GM18511 (cell line): ENCODE measurements around the gene GDF11.

Experiments used
- ATAC-seq: cut with Tn5 transposase; IDR thresholded peaks from one replicate; pipeline ENCODE4 v1.9.1; 2021; ENCODE audit warnings: mild to moderate bottlenecking, moderate library complexity; ENCODE audit not compliant: unreplicated experiment

Gene GDF11

DNA sequence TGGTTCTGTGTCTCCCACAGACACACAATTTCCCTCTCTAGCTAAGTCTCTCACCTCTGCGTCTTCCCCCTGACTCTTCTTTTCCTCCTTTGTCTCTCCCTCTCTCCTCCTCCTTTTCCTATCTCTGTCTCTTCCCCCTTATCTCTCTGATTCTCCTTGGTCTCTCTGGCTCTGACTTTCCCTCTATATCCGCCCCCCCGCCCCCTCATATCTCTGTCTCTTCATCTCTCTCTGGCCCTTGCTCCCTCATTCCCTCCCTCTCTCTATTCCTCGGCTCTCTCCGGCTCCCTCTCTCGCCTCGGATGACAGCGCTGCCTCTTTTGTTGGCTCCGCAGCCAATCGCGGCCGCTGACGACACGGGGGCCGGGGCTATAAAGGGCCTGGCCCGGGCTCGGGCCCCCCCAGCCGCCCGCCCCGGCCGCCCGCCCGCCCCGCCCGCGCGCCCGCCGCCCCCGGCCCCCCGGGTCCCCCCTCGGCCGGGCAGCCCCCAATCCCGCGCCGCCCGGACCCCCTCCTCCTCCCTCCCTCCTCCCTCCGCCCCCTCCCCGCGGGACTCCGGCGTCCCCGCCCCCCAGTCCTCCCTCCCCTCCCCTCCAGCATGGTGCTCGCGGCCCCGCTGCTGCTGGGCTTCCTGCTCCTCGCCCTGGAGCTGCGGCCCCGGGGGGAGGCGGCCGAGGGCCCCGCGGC, at the start of gene GDF11:
TSS of gene GDF11 (plus strand) at position 404 of the 687 bp plus-strand sequence. CDS start at position 599, 195 bp downstream.
- peak; percentile 51 for ATAC-seq

DNA sequence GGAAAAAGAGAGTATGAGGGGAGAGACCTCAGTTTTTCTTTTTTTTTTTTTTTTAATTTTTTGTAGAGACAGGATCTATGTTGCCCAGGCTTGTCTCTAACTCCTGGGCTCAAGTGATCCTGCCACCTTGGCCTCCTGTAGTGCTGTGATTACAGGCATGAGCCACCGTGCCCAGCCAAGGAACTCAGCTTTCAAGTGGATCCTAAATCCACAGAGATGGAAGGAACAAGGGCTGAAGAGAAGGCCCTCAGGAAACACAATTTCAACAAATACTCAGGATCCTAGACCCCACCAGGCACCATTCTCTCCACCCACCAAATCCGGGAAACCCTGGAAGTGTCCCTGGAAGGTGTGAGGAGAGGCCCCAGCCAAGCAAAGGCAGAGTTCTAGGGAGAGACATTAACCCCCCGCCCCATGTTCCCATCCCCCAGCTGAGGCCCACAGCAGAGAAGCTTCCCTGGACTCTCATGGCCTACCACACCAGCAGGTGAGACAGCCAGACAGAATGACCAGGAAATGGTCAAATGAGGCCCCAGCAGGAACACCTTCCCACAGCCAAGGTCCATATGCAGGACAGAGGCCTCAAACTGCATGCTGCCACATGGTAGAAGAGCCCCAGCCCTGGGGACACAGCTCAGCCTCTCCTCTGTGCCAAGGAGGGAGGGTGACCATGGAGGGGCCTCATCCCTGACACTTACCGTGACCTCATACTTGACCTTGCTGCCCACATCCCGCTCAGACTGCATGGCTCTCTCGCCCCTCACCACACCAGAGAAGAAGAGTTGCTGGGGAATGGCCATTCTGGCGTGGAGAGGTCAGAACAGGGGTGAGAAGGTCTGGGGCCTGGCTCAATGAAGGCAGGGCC, 49.4 kb upstream of the GDF11 start:
- no peak for ATAC-seq

DNA sequence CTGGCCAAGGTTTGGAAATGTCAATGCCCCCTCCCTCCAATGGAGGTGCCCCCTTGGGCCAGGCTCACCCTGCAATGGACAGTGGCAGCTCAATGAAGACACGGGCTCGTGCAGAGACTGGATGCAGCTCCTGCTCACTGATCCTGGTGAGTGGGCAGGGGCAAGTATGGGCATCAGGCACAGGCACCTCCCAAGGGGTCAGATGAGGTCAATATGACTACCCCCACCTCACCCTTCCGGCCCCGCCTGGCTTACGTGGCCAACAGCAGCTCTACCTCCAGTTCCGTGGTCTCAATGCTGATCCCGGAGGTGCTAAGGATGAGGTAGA, 48.8 kb upstream of the GDF11 start:
- ATAC-seq: no peak

DNA sequence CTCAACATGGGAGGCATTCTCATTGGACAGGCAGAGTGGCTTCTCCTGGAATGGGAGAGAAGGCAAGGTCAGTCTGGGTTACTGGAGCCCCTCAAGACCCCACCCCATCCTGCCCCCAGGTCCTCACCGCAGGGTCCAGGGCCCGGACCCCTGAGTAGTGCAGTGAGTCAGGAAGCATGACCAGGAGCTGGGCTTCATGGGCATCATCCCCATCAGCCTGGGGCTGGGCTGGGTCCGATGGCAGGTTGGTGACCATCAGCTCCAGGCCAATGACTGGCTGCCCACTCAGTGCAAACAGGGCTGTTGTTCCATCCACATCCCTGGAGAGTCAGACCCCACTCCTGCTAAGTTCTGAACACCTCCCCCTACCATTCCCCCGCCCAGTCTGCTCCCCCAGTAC, 48.3 kb upstream of the GDF11 start:
- ATAC-seq: no peak

DNA sequence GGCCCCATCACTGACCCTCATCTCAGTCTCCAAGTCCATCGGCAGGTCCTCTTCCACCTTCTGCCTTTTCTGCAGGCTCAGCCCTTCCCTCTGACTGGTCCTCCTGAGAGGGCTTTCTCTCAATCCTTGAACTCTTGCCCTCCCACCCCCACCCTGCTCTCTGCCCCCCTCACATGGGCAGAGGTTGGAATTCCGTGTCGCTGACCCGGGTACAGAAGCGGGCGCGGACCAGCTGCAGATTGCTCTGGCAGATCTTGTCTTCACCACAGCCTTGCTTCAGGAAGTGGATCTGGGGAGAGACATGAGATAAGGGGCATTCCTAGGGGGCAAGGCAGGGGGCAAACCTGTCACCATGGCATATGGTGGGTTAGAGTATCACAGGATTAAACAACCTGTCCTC, 47.6 kb upstream of the GDF11 start:
- ATAC-seq: no peak

DNA sequence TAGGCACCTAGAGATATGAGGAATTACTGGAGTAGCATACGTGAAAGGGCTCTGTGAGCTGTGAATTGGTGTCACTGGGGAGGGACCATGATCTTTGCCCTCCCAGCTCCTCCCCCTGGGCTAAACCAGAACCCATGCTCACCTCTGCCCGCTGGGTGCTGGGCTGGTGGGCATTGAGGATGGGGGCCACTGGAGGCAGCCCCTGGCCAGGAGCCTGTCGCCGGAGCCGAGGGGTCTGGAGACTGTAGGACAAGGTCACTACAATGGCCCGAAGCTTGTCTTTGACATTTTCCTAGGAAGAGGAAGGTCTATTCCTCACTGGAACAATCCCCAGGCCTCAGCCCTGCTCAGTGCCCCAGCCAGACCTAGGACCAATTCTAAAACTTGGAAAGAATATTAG, 46.8 kb upstream of the GDF11 start:
- no peak for ATAC-seq

DNA sequence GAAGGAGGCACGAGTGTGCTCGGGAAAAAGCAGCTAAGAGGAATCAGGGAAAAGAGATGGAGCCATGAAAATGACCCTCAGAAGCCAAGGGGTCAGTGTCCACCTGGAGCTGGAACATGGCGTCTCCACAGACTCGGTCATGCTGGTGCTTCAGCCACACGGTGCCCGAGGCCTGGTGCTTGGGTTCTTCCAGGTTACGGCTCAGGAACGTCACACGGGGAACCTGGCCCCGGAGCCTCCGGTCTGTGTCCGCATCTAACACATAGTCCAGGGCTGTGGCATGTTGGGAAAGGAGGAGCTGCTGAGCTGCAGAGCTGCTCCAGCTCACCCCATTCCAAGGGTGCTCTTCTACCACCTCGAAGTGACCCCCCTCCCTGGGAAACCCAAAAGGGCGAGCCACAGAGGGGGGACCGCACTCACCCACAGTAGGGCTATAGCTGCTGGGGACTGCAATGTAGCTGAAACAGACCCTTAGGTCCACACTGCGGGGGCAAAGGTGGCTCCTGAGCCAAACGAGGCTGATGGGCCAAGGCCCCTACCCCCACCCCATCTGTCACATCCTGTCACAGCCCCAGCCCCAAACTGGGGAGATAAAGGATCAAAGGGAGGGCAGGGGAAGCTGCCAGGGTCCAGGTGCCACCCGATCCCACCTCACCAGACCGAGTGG, 46.0 kb upstream of the GDF11 start:
- ATAC-seq: no peak

DNA sequence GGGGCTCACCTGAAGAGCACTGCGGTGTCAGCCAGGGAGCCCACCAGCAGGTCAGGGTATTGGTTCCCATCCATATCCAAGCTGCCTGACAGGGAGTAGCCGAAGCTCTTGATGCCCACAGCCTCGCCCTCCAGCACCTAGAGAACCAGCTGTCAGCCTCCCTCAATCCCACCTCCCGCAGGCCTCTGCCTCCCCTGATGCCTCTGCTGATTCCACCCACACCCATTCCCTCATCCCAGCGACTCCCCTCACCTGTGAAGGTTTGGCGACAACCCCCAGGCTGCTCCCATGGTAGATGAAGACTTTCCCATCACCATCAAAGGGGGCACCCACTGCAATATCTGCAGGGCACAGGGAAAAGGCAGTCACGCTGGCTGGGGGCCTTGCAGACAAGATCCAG, 45.2 kb upstream of the GDF11 start:
- ATAC-seq: no peak

DNA sequence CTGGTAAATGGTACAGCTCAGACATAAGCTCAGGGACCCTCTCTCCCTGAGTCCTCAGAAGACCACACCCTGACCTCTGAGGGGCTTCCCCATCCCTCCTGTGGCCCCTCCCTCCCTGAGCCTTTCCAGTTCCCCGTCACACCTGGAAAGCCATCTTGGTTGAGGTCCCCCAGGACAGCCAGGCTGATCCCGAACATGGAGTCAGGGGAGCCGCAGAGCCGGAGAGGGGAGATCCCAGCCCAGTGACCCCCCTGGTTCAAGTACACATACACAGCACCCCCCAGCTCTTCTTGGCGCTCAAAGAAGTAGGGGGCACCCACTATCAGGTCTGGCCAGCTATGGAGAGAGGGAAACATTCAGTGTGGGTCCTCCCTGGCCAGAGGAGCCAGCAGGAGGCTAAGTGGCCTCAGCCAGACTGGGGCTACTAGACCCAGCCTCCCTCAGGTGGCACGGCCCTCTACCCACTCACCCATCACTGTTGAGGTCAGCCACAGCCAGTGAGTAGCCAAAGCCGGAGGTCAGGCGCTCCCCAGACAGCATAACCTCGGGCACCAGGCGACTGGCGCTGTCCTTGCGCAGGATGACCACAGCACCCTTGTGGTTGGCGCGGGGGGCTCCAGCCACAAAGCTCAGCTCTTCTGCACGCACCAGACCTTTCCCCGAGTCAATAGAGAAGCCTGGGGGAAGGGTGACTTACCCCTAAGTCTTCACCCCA, 44.5 kb upstream of the GDF11 start:
- no peak for ATAC-seq

DNA sequence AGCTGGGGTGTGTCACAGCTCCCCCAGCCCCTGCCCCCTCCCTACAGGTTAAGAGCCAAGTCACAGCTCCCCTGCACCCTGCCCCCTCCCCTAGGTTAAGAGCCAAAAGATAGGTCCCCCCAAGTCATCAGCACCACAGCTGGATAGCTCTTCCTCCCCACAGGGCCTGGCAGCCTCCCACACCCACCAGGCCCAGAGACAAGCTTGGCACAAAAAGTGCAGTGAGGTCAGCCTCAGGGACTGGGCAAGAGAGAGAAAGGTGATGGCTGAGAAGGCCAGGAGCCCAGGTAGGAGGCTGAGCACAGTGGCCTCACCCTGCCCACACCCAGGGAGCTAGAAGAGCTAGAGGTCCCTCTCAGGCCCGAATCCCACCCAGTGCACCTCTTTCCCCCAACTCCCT, 44.0 kb upstream of the GDF11 start:
- no peak for ATAC-seq

DNA sequence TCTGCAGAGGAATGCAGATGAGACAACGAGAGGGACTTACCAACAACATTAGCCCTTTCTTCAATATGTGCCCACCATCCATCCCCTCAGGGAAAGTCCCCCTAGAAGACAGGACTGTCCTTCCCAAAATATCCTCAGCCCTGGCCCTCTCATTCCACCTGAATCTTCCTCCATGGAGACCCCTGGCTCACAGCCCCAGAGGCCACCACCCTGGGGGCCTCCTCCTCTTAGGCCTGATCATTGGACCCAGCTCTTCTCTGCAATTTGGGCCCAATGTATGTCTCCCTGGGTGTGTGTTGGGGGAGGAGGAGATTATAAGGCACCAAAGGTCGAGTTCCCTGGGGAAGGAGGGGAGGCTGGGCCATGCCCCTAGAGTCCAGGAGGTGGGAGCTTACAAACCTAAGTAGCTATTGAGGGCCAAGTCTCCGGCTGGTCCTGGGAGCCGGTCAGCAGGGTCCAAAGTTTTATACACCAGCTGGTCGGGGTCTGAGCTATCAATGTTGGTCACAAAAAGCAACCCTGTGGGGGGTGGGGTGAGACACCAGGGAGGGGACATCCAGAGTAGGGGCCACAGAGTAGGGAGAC, 43.4 kb upstream of the GDF11 start:
- ATAC-seq: no peak

DNA sequence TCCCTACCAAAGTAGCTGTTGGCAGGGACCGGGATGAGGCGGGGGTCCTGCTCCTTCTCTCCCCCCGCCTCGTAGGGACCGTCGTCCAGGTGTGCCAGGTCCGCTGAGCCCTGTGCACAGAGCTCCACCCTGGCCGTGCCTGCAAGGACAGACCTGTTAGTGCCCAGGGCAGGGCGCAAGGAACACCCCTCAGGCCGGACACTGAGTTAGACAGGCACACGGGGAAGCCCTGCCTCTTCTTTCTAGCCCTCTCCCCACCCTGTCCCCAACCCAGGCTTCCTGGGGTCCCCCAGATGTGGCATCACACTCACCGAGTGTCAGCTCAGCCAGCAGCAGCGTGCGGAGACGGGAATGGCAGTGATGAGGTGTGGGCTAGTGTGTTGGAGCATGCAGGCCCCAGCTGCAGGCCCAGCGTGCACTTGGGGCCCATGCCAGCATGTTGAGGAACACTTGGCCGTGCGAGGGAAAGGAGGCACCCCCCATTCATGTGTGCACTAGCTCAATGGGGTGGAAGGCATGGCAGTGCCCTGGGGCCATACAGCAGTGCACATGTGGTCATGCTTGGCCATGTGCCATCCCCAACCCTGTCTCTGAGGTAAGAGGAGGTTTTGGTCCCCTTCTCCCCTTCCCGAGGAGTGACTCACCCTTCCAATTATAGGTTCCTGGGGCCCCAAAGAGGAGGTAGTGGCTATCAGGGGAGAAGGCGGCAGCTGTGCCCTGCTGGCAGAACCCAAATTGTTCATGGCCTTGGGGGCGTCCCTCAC, 42.5 kb upstream of the GDF11 start:
- ATAC-seq: no peak

DNA sequence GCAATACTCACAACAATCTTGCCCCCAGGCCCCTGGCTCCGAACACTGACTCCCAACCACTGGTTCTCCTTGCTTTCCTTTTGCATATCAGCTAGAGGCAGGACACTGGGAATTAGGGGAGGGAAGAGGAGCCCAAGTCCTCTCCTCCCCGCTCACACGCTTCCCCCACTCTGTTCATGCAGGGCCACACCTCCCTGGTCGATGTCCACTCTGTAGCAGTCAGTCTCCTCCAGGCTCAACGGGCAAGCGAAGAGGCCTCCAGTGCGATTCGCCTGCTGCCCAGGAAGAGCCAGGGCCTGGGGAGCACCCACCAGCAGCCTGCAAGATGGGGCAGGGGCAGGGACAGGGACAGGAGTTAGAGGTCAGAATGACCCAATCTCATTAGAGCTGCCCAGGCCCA, 40.1 kb upstream of the GDF11 start:
- no peak for ATAC-seq

DNA sequence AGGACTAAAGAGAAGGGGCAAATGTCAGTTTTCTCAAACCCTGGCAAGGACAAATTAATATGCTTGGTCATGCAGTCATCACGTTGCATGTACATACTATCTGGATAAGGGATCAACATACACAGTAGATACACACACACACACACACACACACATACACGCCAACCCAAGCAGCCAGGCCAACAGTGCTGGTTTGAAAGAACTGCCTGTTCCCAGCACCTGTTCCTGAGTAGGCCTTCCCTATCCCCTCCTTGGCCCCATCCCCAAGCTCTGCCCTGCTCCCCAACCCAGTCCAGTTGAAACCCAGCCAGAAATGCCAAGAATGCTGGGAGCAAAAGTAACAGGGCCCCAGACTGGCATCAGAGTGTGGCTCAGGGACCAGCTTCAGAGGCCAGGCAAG, 39.6 kb upstream of the GDF11 start:
- no peak for ATAC-seq

DNA sequence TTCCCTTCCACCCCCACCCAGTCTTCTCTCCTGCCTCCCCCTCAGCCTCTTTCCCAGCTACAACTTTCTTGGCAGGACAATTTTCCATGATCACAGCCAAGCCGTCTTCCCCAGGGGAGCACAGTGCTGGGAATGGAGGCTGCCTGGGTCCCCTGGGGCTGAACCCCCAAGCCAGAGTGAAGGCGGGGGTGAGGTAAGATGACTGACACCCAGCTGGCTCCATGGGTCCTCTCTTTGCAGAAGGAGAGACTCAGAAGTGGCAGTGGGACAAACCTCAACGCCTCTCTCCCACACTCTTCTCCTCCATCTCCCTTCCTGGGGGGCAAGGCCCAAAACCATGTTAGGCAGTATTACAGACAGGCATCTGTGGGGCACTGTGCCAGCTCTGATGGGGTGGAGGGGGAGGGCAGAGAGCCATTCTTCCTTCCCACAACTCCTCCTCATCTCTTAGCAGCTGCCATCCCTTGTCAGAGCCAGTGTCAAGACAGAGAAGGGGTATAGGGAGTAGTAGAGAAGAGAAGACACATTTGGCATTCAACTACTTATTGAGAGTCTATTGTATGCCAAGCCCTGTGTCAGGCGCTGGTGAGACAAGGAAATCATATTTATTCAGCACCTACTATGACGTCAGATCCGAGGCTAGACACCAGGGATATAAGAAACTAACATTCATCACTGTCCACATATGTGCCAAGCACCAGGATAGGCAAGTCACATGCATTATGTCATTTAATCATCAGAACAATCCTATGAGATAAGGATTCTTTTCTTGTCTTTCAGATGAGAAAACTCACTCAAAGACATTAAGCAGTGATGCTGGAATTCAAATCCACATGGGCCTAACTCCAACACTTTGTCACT, 38.8 kb upstream of the GDF11 start:
- no peak for ATAC-seq

DNA sequence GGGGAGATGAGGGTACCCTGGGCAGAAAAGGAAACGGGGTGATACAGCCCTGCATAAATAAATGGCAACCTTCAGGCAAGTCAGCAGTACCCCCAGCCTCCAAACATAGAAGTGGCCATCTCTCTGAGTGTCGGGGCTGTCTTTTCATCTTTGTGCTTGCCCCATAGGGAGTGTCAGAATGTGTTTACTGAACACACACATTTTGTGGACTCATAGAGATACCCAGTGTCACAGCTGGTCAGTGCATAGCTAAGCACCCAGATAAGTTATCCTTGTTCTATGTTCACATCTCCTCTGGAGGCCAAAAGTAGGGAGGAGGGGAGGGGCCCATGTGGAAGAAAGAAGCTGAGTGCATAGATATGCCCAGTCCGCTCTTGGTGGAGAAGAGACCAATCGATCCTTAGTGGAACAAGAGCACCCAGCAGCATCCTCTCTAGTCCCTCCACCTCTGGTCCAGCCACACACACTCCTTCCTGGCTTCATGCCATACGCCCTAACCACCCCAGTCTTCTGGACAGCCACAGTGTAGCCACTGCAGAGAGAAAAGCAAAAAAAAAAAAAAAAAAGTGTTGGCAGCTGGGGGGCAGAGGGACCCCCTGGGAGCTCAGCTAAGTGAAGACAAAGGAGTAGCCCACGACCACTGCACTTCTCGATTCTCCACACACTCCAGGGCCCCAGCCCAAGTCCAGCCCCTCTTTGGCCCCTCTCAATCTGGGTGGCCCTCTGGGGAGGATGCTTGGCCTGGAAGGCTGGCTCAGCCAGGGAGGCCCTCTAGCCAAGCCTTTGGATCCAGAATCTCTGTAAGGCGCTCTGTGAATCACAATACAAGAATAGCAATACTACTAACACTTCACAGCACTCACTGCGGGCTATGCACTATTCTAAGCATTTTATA, 37.9 kb upstream of the GDF11 start:
- ATAC-seq: no peak

DNA sequence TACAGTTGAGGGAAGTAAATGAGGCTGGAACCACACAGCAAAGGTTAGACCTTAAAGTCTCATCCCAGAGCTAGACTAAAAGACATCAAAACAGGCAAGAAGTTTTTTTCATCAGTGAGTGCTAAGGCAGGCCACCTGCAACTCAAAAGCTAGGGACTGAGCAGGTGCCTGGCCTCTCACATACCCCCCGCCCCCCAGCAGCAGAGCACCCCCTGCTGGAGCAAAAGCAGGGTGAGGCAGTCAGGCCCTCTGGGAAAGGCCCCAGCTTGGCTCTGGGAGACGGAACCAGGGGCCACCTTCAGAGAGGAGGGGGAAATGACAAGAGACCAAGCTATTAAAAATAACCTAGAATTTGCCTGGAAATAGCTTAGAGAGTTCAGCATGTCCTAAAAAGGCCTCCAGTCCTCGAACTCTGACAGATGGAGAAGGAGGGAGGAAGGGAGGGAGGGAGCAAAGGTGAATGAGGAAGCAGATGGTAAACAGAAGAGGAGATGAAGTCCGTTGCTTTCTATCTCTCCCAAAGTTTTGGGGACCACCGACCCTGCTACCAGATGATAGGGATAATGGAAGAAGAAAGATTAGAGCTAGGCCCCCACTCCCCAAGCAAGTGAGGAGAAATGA, 37.0 kb upstream of the GDF11 start:
- ATAC-seq: no peak
